Stimulated activated CD4-positive, alpha-beta T cell treated with anti-CD3 and anti-CD28 coated beads, TNF-alpha, amount 100 ng/mL, for 4 hours (primary cell): ENCODE measurements around the gene MPV17L2.

Experiments used
- DNase-seq, 3 experiments: peaks; one replicate each; pipeline ENCODE4 v3.0.0-alpha.2; 2020; ENCODE audit warnings: low read depth in 3 of 3

MPV17L2 gene

DNA sequence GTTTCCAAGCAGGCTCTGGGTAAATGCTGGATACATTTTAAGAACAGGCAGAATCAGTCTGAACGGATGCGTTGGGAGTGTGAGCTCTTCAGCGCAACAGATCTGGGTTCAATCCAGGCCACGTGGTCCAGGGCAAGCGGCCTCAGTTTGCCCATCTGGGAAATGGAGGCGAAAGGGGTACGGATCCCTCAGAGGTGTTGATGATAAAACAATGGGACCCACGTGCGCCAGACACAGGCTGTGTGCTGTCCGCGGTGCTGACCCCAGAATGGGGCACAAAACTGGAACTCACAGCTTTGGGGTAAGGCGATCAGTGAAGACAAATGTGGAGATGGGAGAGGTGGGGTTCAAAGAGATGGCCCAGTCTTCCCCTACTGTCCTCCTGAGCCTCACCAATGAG is 46.3 kb downstream of the MPV17L2 start:
- DNase-seq, result no peak

DNA sequence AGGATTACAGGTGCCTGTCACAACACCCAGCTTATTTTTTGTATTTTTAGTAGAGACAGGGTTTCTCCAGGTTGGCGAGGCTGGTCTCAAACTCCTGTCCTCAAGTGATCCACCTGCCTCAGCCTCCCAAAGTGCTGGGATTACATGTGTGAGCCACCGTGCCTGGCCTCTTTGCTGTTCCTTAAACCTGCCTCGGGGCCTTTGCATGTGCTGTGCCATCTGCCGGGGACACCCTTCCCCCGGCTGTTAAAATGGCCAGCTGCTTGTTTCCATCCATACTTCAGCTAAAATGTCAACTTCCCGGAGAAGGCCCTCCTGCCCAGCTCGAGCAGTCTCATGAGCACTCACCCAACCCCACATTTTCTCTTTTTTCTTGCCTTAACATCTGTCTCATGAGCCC is 52.3 kb downstream of the MPV17L2 start:
- no peak for DNase-seq
